ENCODE measurements around the gene EYA2.

The EYA2 gene

GRCh38 chr20:47063407-47063806, 168.8 kb downstream of the EYA2 start:
- no peak overlapping the region for H3K4me2 ChIP-seq
- H3K9ac ChIP-seq, result no peak overlapping the region
- H3K27ac ChIP-seq, result no peak overlapping the region
- TF ChIP-seq, protein P1, sequence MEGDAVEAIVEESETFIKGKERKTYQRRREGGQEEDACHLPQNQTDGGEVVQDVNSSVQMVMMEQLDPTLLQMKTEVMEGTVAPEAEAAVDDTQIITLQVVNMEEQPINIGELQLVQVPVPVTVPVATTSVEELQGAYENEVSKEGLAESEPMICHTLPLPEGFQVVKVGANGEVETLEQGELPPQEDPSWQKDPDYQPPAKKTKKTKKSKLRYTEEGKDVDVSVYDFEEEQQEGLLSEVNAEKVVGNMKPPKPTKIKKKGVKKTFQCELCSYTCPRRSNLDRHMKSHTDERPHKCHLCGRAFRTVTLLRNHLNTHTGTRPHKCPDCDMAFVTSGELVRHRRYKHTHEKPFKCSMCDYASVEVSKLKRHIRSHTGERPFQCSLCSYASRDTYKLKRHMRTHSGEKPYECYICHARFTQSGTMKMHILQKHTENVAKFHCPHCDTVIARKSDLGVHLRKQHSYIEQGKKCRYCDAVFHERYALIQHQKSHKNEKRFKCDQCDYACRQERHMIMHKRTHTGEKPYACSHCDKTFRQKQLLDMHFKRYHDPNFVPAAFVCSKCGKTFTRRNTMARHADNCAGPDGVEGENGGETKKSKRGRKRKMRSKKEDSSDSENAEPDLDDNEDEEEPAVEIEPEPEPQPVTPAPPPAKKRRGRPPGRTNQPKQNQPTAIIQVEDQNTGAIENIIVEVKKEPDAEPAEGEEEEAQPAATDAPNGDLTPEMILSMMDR (conservative IDR thresholded peaks at IDR 0.05; ENCODE audit: low read depth, low read length), result no peak
- H4K20me1 ChIP-seq (ENCODE audit: insufficient read depth), result no peaks in the 10 kb centered on the region
- H3K27me3 ChIP-seq (ENCODE audit: insufficient read depth, low read depth), result no peaks in the 10 kb centered on the region
- no peaks in the 10 kb centered on the region; the same call in 1 of the 2 replicates for H3K79me2 ChIP-seq (ENCODE audit: insufficient read depth, low read depth)
- peaks cover 5% of the 10 kb centered on the region; the same call in 1 of the 2 replicates for H3K36me3 ChIP-seq (ENCODE audit: insufficient read depth)
- no peak overlapping the region for H3K4me3 ChIP-seq (IDR thresholded peaks at IDR 0.05; ENCODE audit: insufficient read depth, low read depth, low read length)
- H2AFZ ChIP-seq (ENCODE audit: low read depth), result no peak overlapping the region
- H3K4me1 ChIP-seq (ENCODE audit: low read depth, poor library complexity, severe bottlenecking), result peaks cover 10% of the 10 kb centered on the region

GRCh38 chr20:47063808-47064207, 169.2 kb downstream of the EYA2 start:
- Histone ChIP-seq H2AFZ (ENCODE audit: low read depth) (no peak overlapping the region), H3K4me2 (no peak overlapping the region), H3K79me2 (ENCODE audit: insufficient read depth, low read depth) (no peaks in the 10 kb centered on the region; the same call in 1 of the 2 replicates), H3K4me1 (ENCODE audit: low read depth, poor library complexity, severe bottlenecking) (peaks cover 10% of the 10 kb centered on the region), H3K36me3 (ENCODE audit: insufficient read depth) (peaks cover 5% of the 10 kb centered on the region; the same call in 1 of the 2 replicates), H3K27me3 (ENCODE audit: insufficient read depth, low read depth) (no peaks in the 10 kb centered on the region), H3K27ac (no peak overlapping the region), H3K4me3 (IDR thresholded peaks at IDR 0.05; ENCODE audit: insufficient read depth, low read depth, low read length) (no peak overlapping the region), H3K9ac (no peak overlapping the region), H4K20me1 (ENCODE audit: insufficient read depth) (no peaks in the 10 kb centered on the region)
- TF ChIP-seq, protein P1 (conservative IDR thresholded peaks at IDR 0.05; ENCODE audit: low read depth, low read length), result no peak

DNA sequence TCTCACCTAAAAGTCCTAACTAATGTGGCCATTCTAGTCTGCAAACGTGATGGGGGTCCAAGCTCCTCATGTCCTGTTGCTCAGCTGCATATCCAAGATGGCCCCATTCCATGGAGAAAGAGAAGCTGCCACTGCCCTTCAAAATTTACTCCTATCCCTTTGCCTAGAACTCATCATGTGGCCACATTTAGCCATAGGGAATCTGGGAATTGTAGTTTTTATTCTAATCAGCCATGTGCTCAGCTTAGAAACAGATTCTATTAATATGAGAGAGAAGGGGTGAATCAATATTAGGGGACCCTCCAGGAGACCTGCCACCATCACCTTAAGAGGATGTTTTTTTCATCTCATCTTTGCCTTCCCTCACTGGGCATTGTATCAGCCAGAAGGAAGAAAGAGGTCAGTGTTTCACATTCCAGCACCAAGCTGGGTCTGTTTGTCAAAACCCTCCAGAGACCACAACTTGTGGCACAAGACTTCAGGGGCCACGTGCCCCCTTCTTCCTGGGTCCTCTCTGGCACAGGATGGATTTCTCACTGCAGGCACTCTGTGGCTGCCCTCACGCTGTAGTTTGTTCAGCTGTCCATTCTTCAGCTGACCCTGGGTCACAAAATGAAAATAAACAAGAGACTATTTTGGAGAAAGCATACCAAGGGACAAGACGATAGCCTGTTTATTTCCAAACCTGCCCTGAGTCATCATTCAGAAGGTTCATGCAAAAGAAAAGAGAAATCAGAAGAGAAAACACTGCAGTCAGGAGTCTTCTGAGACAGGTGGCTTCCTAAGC, 172.0 kb downstream of the EYA2 start:
- no peaks in the 10 kb centered on the region for H3K27me3 ChIP-seq (ENCODE audit: insufficient read depth, low read depth)
- peaks cover 5% of the 10 kb centered on the region; the same call in 1 of the 2 replicates for H3K36me3 ChIP-seq (ENCODE audit: insufficient read depth)
- no peak overlapping the region for H3K9ac ChIP-seq
- H3K79me2 ChIP-seq (ENCODE audit: insufficient read depth, low read depth), result no peaks in the 10 kb centered on the region; the same call in 1 of the 2 replicates
- no peak overlapping the region for H2AFZ ChIP-seq (ENCODE audit: low read depth)
- peaks cover 10% of the 10 kb centered on the region for H3K4me1 ChIP-seq (ENCODE audit: low read depth, poor library complexity, severe bottlenecking)
- H3K4me3 ChIP-seq (IDR thresholded peaks at IDR 0.05; ENCODE audit: insufficient read depth, low read depth, low read length), result no peak overlapping the region
- TF ChIP-seq, protein P1 (conservative IDR thresholded peaks at IDR 0.05; ENCODE audit: low read depth, low read length), result no peak
- H4K20me1 ChIP-seq (ENCODE audit: insufficient read depth), result no peaks in the 10 kb centered on the region
- no peak overlapping the region for H3K27ac ChIP-seq
- H3K4me2 ChIP-seq, result no peak overlapping the region

- Histone ChIP-seq H3K4me3 (IDR thresholded peaks at IDR 0.05; ENCODE audit: insufficient read depth, low read depth, low read length) (no peak overlapping the region), H3K4me2 (no peak overlapping the region), H4K20me1 (ENCODE audit: insufficient read depth) (no peaks in the 10 kb centered on the region), H3K27me3 (ENCODE audit: insufficient read depth, low read depth) (no peaks in the 10 kb centered on the region), H3K9ac (no peak overlapping the region), H2AFZ (ENCODE audit: low read depth) (no peak overlapping the region), H3K79me2 (ENCODE audit: insufficient read depth, low read depth) (no peaks in the 10 kb centered on the region; the same call in 1 of the 2 replicates), H3K4me1 (ENCODE audit: low read depth, poor library complexity, severe bottlenecking) (peaks cover 10% of the 10 kb centered on the region), H3K27ac (no peak overlapping the region), H3K36me3 (ENCODE audit: insufficient read depth) (peaks cover 11% of the 10 kb centered on the region; the same call in 1 of the 2 replicates)
- TF ChIP-seq, protein P1 (conservative IDR thresholded peaks at IDR 0.05; ENCODE audit: low read depth, low read length), result no peak
These were observed 173.1 kb downstream of the EYA2 start for GRCh38 chr20:47067776-47068175.

All from KMS-11 (cell line).